Globus pallidus (tissue), 1 donor: ENCODE data around the gene NTNG1.

ENCODE experiments used
- DNase-seq: peaks from one replicate; pipeline ENCODE4 v3.0.0-alpha.2; 2015; ENCODE audit warnings: low spot score

NTNG1 gene

GRCh38 chr1:107459204-107459904 is 318.5 kb downstream of the NTNG1 start:
- DNase-seq: no peak

DNA sequence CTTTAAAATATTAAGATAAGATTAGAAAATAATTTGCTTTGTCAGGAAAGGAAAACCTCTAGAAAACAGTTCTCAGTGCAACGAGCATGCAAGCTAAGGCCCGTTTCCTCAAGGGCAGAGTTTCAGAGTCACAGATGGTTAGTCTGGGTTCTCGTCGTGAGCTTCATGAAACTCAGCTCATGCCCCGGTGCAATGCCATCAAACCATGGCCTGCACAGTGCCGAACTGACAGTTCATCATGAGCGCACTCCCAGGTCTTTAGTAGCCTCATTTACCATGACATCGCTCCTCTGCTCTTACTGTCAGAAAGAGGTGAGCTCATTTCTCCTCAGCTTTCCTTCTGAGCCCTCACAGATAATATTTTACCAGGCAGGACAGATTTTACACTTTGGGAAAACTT is 319.2 kb downstream of the NTNG1 start:
- DNase-seq: no peak

- DNase-seq: no peak
Measured at GRCh38 chr1:107464827-107465226, 324.0 kb downstream of the NTNG1 start.

GRCh38 chr1:107467286-107467685 is 326.4 kb downstream of the NTNG1 start:
- no peak for DNase-seq

- DNase-seq: no peak
Measured at GRCh38 chr1:107467811-107468210, 327.0 kb downstream of the NTNG1 start.

- no peak for DNase-seq
Measured at GRCh38 chr1:107473065-107473464, 332.2 kb downstream of the NTNG1 start.

DNA sequence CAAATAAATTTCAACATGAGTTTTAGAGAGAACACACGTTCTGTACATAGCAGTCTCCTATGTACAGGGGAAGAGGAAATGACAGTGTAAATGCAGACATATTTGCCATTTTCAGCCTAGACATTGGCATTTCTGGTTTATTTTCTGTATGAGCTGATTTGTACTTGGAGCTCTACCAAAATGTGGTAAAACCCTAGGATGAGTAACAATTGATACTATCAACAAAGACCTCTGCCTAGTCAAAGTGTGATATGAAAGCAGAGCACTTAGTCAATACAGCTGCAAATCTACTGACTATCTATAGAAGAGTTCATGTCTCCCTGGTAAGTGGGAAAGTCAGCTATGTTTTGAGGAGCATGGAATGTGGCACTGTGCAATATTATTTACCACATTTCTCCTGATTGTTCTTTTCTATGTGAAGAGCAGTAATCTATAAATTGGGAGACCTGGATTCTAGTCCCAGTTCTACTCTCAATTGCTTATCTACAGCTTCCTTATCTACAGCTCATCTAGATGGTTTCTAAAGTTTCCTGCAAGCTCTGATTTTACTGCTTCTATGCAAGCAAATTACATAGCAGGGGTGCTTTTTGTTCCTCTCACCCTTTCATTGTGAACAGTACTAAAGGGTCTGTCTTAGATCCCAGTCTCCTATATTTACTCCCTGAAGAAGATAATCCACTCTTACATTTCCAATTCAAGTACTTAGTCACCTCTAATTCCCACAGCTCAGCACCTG is 334.2 kb downstream of the NTNG1 start:
- no peak for DNase-seq

DNA sequence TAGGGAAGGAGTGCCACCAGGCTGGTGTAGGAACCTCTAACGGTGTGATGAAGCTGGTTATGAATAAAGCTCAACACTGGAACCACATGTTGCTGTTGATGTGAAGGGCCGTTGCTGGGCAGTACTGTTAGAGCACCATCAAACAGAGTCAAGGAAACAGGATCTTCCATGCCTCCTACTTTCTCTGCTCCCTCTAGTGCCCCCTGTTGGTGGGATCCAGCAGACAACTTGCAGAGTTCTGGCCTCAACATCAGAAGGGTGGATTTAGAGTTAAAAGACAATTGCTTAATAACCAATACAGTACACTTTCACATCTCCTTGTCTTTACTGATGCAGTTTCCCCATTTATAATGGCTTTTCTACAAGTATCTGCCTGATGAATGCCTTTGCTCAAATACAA is 336.4 kb downstream of the NTNG1 start:
- DNase-seq: no peak

DNA sequence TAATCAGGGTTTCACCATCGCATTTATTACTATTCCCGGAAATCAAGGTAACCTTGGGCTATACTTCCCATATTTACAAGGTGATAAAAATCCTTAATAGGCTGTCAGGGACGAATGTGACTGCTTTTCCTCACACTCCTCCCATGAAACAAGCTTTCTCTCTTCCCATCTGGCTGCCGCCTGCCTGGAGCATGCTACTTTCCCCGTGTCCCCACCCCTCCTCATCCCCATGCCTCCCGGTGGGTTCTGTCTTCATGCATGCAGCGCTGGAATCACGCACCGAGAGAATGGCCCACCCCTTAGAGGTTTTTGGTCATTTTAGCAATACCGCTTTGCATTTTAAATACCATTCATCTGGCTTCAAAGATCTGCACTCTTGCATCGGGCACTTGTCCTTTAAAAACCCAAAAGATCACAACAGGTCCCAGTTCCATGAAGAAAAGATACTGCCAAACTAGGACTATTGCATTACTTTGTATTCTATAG is 339.1 kb downstream of the NTNG1 start:
- no peak for DNase-seq

GRCh38 chr1:107480548-107481415 is 339.9 kb downstream of the NTNG1 start:
- DNase-seq: peak; percentile 31

- no peak for DNase-seq
Measured at GRCh38 chr1:107481756-107482384, 341.0 kb downstream of the NTNG1 start.

DNA sequence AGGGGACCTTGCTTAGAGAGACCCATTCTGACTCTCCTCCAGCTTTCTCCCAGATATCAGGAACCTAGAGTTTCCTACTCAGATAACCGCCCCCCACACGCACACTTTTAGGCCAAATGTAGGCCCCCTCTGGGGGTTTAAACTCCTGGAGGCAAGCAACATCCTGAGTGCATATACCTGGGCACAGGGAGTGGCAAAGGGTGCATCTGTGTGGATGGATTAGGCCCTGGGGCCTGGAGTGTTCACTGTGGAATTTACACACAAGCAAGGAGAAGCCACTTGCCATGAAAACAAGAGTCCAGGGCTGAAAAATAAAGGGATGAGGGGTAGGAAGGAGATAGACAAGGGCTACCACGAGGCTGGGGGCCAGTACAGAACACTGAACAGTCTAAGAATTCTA is 343.1 kb downstream of the NTNG1 start:
- DNase-seq: no peak

GRCh38 chr1:107486349-107486748 is 345.5 kb downstream of the NTNG1 start:
- DNase-seq: no peak

DNA sequence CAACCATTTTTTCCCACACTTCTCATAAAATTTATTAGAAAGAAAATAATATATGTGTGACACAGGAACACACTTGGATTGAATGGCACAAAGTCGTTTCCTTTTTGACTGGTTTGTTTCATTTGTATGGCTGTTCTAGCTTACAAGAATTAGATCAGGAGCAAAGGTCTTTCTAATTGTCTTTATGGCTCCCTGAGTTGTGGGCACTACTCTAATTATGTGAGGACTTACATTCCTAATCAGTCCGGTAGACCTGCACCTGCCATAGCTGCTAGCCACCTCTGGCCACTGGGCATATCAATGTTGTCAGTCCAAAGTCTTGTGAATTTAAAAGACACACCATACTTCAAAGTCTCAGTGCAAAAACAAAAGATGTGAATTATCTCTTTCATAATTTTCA is 346.7 kb downstream of the NTNG1 start:
- no peak for DNase-seq

DNA sequence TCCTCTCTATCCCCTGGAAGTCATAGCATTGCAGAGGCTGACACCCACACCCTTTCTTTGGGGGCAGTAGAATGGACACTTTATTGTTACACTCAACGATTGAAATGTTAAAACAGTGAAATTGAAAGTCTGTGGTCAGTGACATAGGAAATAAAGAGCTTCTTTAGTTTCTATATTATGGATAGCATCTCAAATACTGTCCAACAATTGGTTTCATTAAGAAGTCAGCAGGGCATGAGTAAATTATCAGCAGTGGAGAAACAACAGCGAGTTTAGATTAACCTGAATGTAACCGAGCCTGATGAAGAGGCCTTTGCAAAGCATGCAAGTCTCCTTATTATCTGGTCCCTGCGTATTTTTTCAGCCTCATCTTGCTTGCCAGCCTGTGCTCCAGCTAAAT is 350.7 kb downstream of the NTNG1 start:
- DNase-seq: no peak

GRCh38 chr1:107493111-107493716 is 352.4 kb downstream of the NTNG1 start:
- DNase-seq: no peak

- DNase-seq: no peak
Measured at GRCh38 chr1:107494061-107494460, 353.2 kb downstream of the NTNG1 start.

GRCh38 chr1:107496002-107496401 is 355.2 kb downstream of the NTNG1 start:
- DNase-seq: no peak

DNA sequence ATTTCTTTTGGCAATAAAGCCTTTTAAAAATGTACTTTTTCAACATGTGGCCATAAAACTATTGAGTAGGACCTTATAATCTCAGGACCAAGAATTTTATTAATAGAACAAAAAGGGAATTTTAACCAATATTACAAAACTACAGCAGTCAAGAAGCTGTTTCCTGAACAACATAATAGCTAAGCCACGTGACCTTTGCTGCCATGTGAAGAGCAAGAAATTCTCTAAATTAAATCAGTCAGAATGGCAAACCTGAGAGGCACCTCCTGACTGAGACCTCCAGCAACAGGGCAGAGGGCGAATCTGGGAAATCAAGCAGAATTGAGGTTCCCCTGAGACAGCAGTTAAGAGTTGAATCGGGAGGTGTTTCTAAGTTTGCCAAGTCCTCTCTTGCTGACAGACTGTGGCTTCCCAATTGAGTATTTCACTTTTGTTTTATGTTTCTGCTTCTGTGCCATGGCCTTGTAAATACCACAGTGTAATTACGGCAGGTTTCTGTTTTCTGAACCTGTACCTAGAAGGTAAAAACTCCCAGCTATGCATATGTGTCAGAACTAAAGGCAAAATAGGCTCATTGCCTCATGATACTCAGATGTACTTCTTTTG is 358.4 kb downstream of the NTNG1 start:
- no peak for DNase-seq

DNA sequence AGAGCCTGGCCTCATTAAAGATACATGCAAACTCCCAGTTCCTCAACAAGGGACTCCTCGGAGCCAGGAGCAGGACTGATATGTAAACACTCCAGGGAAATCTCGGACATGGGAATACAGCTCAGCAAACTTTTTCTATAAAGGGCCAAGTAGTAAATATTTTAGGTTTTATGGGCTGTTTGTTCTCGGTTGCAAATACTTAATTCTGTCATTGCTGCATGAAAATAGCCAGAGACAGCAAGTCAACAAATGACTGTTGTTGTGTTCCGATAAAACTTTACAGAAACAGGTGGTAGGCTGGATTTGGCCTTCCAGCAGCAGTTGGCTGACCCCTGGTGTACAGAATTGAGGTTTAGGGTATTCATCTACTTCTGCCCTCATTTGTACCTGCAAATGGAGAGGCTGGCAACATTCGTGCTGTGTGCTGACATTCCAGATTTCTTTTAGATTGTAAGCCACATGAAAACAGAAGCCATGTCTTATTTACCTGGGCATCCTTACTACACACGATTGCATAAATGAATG is 360.3 kb downstream of the NTNG1 start:
- no peak for DNase-seq

DNA sequence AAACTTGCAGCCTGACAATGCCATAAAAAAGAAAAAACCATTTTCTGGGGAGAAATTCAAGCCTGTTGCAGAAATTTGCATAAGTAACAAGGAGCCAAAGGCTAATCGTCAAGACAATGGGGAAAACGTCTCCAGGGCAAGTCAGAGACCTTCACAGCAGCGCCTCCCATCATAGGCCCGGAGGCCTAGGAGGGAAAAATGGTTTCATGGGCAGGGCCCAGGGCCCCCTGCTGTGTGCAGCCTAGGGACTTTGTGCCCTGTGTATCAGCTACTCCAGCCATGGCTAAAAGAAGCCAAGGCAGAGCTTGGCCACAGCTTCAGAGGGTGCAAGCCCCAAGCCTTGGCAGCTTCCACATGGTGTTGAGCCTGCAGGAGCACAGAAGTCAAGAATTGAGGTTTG is 369.5 kb downstream of the NTNG1 start:
- no peak for DNase-seq
